ENCODE measurements around the gene GPI.

GPI gene

DNA sequence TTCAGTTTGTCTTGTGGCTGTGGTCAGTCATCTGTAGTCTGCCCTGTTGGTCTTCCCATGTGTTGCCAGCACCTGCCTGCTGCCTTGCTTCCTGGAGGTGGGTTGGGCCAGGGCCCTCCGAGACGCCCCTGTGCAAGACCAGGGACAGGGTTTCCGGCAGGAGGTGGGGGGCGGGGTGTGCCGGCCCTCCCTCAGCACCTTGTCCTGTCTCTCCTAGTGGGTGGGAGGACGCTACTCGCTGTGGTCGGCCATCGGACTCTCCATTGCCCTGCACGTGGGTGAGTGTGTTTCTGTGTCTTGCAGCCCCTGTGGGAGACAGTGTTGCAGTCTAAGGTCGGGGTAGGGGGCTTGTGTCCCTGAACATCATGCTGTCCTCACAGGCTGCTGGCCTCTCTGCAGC lies 28.0 kb downstream of the GPI start (continued):
- TF ChIP-seq, protein P1, sequence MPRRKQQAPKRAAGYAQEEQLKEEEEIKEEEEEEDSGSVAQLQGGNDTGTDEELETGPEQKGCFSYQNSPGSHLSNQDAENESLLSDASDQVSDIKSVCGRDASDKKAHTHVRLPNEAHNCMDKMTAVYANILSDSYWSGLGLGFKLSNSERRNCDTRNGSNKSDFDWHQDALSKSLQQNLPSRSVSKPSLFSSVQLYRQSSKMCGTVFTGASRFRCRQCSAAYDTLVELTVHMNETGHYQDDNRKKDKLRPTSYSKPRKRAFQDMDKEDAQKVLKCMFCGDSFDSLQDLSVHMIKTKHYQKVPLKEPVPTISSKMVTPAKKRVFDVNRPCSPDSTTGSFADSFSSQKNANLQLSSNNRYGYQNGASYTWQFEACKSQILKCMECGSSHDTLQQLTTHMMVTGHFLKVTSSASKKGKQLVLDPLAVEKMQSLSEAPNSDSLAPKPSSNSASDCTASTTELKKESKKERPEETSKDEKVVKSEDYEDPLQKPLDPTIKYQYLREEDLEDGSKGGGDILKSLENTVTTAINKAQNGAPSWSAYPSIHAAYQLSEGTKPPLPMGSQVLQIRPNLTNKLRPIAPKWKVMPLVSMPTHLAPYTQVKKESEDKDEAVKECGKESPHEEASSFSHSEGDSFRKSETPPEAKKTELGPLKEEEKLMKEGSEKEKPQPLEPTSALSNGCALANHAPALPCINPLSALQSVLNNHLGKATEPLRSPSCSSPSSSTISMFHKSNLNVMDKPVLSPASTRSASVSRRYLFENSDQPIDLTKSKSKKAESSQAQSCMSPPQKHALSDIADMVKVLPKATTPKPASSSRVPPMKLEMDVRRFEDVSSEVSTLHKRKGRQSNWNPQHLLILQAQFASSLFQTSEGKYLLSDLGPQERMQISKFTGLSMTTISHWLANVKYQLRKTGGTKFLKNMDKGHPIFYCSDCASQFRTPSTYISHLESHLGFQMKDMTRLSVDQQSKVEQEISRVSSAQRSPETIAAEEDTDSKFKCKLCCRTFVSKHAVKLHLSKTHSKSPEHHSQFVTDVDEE (CRISPR knock-in tag; IDR thresholded peaks at IDR 0.05), result no peak
- TF ChIP-seq OSR1 (CRISPR knock-in tag; IDR thresholded peaks at IDR 0.05) (no peak), ZC3H10 (CRISPR knock-in tag; IDR thresholded peaks at IDR 0.05) (no peak)

DNA sequence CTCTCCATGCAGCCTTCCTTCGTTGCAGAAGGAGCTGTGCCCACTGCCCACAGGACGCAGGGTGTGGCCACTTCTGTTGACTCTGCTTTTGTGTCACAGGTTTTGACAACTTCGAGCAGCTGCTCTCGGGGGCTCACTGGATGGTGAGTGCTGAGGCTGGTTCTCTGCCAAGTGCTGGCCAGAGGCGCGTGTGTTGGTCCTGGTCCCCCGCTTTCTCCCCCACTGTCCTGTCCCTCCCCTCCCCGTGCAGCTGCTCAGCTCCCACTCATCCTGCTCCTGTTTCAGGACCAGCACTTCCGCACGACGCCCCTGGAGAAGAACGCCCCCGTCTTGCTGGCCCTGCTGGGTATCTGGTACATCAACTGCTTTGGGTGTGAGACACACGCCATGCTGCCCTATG lies 28.6 kb downstream of the GPI start:
- TF ChIP-seq, protein P1 (CRISPR knock-in tag; IDR thresholded peaks at IDR 0.05), result no peak
- TF ChIP-seq ZNF8 (CRISPR knock-in tag; IDR thresholded peaks at IDR 0.05) (no peak), ZC3H10 (CRISPR knock-in tag; IDR thresholded peaks at IDR 0.05) (no peak), CSDC2 (CRISPR knock-in tag; IDR thresholded peaks at IDR 0.05) (no peak), RARB (CRISPR knock-in tag; IDR thresholded peaks at IDR 0.05) (no peak), PPARA (CRISPR knock-in tag; IDR thresholded peaks at IDR 0.05; ENCODE audit: borderline replicate concordance) (no peak), ESRRG (CRISPR knock-in tag; IDR thresholded peaks at IDR 0.05) (no peak), ZFP30 (CRISPR knock-in tag; IDR thresholded peaks at IDR 0.05) (no peak), ZNF565 (CRISPR knock-in tag; conservative IDR thresholded peaks at IDR 0.05; ENCODE audit: low read depth) (no peak)
- TF ChIP-seq, protein P2, sequence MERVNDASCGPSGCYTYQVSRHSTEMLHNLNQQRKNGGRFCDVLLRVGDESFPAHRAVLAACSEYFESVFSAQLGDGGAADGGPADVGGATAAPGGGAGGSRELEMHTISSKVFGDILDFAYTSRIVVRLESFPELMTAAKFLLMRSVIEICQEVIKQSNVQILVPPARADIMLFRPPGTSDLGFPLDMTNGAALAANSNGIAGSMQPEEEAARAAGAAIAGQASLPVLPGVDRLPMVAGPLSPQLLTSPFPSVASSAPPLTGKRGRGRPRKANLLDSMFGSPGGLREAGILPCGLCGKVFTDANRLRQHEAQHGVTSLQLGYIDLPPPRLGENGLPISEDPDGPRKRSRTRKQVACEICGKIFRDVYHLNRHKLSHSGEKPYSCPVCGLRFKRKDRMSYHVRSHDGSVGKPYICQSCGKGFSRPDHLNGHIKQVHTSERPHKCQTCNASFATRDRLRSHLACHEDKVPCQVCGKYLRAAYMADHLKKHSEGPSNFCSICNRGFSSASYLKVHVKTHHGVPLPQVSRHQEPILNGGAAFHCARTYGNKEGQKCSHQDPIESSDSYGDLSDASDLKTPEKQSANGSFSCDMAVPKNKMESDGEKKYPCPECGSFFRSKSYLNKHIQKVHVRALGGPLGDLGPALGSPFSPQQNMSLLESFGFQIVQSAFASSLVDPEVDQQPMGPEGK (CRISPR knock-in tag; IDR thresholded peaks at IDR 0.05; ENCODE audit: borderline replicate concordance), result no peak

DNA sequence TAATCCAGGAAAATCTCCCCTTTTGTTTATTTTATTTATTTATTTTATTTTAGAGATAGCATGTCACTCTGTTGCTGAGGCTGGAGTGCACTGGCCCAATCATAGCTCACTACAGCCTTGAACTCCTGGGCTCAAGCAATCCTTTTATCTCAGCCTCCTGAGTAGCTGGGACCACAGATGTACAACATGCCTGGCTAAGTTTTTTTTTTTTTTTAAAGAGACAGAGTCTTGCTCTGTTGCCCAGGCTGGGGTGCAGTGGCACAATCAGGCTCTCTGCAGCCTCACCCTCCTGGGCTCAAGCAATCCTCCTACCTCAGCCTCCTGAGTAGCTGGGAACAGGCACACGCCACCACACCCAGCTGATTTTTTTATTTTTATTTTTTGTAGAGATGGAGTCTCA lies 32.9 kb downstream of the GPI start:
- TF ChIP-seq, protein P3, sequence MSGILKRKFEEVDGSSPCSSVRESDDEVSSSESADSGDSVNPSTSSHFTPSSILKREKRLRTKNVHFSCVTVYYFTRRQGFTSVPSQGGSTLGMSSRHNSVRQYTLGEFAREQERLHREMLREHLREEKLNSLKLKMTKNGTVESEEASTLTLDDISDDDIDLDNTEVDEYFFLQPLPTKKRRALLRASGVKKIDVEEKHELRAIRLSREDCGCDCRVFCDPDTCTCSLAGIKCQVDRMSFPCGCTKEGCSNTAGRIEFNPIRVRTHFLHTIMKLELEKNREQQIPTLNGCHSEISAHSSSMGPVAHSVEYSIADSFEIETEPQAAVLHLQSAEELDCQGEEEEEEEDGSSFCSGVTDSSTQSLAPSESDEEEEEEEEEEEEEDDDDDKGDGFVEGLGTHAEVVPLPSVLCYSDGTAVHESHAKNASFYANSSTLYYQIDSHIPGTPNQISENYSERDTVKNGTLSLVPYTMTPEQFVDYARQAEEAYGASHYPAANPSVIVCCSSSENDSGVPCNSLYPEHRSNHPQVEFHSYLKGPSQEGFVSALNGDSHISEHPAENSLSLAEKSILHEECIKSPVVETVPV (CRISPR knock-in tag; IDR thresholded peaks at IDR 0.05), result no peak
- TF ChIP-seq, protein P4, sequence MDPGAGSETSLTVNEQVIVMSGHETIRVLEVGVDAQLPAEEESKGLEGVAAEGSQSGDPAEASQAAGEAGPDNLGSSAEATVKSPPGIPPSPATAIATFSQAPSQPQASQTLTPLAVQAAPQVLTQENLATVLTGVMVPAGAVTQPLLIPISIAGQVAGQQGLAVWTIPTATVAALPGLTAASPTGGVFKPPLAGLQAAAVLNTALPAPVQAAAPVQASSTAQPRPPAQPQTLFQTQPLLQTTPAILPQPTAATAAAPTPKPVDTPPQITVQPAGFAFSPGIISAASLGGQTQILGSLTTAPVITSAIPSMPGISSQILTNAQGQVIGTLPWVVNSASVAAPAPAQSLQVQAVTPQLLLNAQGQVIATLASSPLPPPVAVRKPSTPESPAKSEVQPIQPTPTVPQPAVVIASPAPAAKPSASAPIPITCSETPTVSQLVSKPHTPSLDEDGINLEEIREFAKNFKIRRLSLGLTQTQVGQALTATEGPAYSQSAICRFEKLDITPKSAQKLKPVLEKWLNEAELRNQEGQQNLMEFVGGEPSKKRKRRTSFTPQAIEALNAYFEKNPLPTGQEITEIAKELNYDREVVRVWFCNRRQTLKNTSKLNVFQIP (CRISPR knock-in tag; IDR thresholded peaks at IDR 0.05; ENCODE audit: borderline replicate concordance, low read depth), result no peak
- TF ChIP-seq PPARA (CRISPR knock-in tag; IDR thresholded peaks at IDR 0.05; ENCODE audit: borderline replicate concordance) (no peak), ESRRG (CRISPR knock-in tag; IDR thresholded peaks at IDR 0.05) (no peak), BACH2 (CRISPR knock-in tag; IDR thresholded peaks at IDR 0.05; ENCODE audit: borderline replicate concordance) (no peak), ZNF565 (CRISPR knock-in tag; conservative IDR thresholded peaks at IDR 0.05; ENCODE audit: low read depth) (no peak), ISL1 (CRISPR knock-in tag; IDR thresholded peaks at IDR 0.05) (no peak), ZFP3 (CRISPR knock-in tag; IDR thresholded peaks at IDR 0.05) (no peak)
- TF ChIP-seq, protein P2 (CRISPR knock-in tag; IDR thresholded peaks at IDR 0.05; ENCODE audit: borderline replicate concordance), result no peak
- no peak for ATAC-seq

More for the DNA sequence above, 28.6 kb downstream of the GPI start:
- ATAC-seq, result no peak

All from SK-N-SH treated with all-trans-retinoic acid at 6 μM for 48 hours (cell line).